ENCODE measurements around the gene MAP2K6. TPM values are rescaled to one million over a fixed set of nuclear protein-coding genes. Genes with fewer than 3 reads are reported as not detected.

The MAP2K6 gene
- total and polyA plus RNA-seq, 2 of the 8 experiments (the other 6 are each of a cell fraction or from before 2014, with no cell fraction given), result 11.0 to 44.1 TPM

- TF ChIP-seq BCL11A (IDR thresholded peaks at IDR 0.05; ENCODE audit: low read depth in 2 of 2, low read length in 2 of 2) (no peak), BRCA1 (IDR thresholded peaks at IDR 0.05; ENCODE audit: low read depth, low read length) (no peak), KDM4A (IDR thresholded peaks at IDR 0.05; ENCODE audit: low read depth, low read length, severe bottlenecking) (no peak)
Observed at GRCh38 chr17:69596141-69596540, 181.6 kb downstream of the MAP2K6 start (continued).

Data from H1 (cell line).